Measurements from ENCODE around the gene CCDC30. TPM values are rescaled to one million over a fixed set of nuclear protein-coding genes. Genes with fewer than 3 reads are reported as not detected.
A peak's percentile ranks its signal among the peaks of the same experiment; 100 is the strongest.
"Not testable (repeated sequence)": the region's sequence is repeated elsewhere in the genome, so short reads cannot be mapped to it uniquely, and the experiment has no call there.

CCDC30 gene
- total and polyA plus RNA-seq, 4 donors: 12.0 to 19.1 (median 15.9) TPM

- no peak for DNase-seq (ENCODE audit: low read depth in 4 of 6, low spot score in 6 of 6)
Measured at GRCh38 chr1:42469727-42470126, 6.6 kb downstream of the CCDC30 start.

DNA sequence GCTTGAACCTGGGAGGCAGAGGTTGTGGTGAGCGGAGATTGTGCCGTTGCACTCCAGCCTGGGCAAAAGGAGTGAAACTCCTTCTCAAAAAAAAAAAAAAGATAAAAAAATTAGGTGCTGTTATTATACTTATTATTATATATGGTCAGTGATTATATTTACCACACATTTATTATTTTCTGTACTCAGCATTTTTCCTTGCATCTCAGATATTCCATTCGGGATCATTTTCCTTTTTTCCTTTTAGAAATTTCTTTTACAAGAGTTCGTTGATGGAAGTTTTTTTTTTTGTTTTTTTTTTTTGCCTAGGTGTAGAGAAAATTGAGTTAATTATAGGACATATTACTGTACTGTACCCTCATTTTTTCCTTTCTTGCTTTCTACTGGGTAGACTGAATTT, 13.5 kb downstream of the CCDC30 start:
- WGBS (ENCODE audit: insufficient coverage): no CpG with 5 or more reads among the region's 4 CpGs

More at GRCh38 chr1:42469727-42470126, 6.6 kb downstream of the CCDC30 start:
- Histone ChIP-seq H3K4me1 (ENCODE audit: control insufficient read depth, insufficient read depth, low read length) (peaks cover 4% of the 10 kb centered on the region), H3K36me3 (ENCODE audit: control insufficient read depth, insufficient read depth, low read length) (no peaks in the 10 kb centered on the region), H3K9me3 (ENCODE audit: control insufficient read depth, insufficient read depth, low read length) (no peaks in the 10 kb centered on the region), H3K4me3 (ENCODE audit: low read depth, low read length) (no peak overlapping the region), H3K27ac (ENCODE audit: low read depth, low read length) (no peak overlapping the region), H3K27me3 (ENCODE audit: control insufficient read depth, insufficient read depth, low read length) (no peaks in the 10 kb centered on the region)
- WGBS (ENCODE audit: insufficient coverage): 100% methylated on average over 2 of the region's 2 CpGs

DNA sequence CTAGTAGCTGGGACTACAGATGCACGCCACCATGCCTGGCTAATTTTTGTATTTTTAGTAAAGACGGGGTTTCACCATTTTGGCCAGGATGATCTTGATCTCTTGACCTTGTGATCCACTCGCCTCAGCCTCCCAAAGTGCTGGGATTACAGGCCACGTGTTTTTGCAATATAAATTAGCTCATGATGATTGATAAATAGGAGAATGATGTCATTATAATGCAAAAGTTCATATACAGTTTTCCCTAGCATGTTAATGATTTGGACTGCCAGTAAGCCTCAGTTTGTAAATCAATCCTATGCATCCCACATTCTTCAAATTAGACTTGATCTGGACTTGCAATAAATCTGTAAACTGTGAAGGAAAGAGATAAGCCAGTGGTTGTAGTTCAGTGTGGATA, 14.3 kb downstream of the CCDC30 start:
- peaks cover 10% of the 10 kb centered on the region for H3K36me3 ChIP-seq (ENCODE audit: control insufficient read depth, insufficient read depth, low read length)
- WGBS (ENCODE audit: insufficient coverage): 89% methylated on average over 3 of the region's 4 CpGs
- H3K27me3 ChIP-seq (ENCODE audit: control insufficient read depth, insufficient read depth, low read length); H3K9me3 ChIP-seq (ENCODE audit: control insufficient read depth, insufficient read depth, low read length); H3K4me1 ChIP-seq (ENCODE audit: control insufficient read depth, insufficient read depth, low read length); H3K4me3 ChIP-seq (ENCODE audit: low read depth, low read length); H3K27ac ChIP-seq (ENCODE audit: low read depth, low read length); DNase-seq (ENCODE audit: low read depth in 4 of 6, low spot score in 6 of 6): not testable (repeated sequence)

More for the DNA sequence above, 13.5 kb downstream of the CCDC30 start:
- Histone ChIP-seq H3K27me3 (ENCODE audit: control insufficient read depth, insufficient read depth, low read length) (no peaks in the 10 kb centered on the region), H3K36me3 (ENCODE audit: control insufficient read depth, insufficient read depth, low read length) (peaks cover 6% of the 10 kb centered on the region), H3K4me1 (ENCODE audit: control insufficient read depth, insufficient read depth, low read length) (no peaks in the 10 kb centered on the region), H3K27ac (ENCODE audit: low read depth, low read length) (no peak overlapping the region), H3K9me3 (ENCODE audit: control insufficient read depth, insufficient read depth, low read length) (no peaks in the 10 kb centered on the region), H3K4me3 (ENCODE audit: low read depth, low read length) (no peak overlapping the region)
- no peak for DNase-seq (ENCODE audit: low read depth in 4 of 6, low spot score in 6 of 6)

DNA sequence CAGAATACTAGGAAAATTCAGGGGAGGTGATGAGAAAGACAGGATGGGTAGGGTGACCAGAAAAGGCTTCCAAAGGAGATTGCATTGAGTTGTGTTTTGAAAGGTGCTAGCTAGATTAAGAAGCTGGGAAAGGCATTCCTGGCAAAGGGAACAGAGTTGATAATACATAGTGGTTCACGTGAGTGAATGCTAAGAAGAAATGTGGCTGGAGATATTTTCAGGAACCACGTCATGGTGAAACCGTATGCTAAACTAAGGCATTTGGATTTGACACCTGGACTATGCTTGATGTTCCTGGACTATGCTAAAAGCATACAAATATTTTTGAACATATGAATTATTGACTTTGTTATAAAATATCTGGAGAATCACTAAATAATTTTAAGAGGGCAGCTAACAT, 14.7 kb downstream of the CCDC30 start:
- Histone ChIP-seq H3K36me3 (ENCODE audit: control insufficient read depth, insufficient read depth, low read length) (peaks cover 10% of the 10 kb centered on the region), H3K4me3 (ENCODE audit: low read depth, low read length) (no peak overlapping the region), H3K27ac (ENCODE audit: low read depth, low read length) (no peak overlapping the region), H3K4me1 (ENCODE audit: control insufficient read depth, insufficient read depth, low read length) (no peaks in the 10 kb centered on the region), H3K27me3 (ENCODE audit: control insufficient read depth, insufficient read depth, low read length) (no peaks in the 10 kb centered on the region), H3K9me3 (ENCODE audit: control insufficient read depth, insufficient read depth, low read length) (no peaks in the 10 kb centered on the region)
- DNase-seq (ENCODE audit: low read depth in 4 of 6, low spot score in 6 of 6): no peak
- WGBS (ENCODE audit: insufficient coverage): no CpG with 5 or more reads among the region's 3 CpGs

GRCh38 chr1:42479621-42480020, 16.5 kb downstream of the CCDC30 start:
- Histone ChIP-seq H3K4me3 (ENCODE audit: low read depth, low read length) (no peak overlapping the region), H3K4me1 (ENCODE audit: control insufficient read depth, insufficient read depth, low read length) (no peaks in the 10 kb centered on the region), H3K36me3 (ENCODE audit: control insufficient read depth, insufficient read depth, low read length) (peaks cover 10% of the 10 kb centered on the region), H3K9me3 (ENCODE audit: control insufficient read depth, insufficient read depth, low read length) (no peaks in the 10 kb centered on the region), H3K27me3 (ENCODE audit: control insufficient read depth, insufficient read depth, low read length) (no peaks in the 10 kb centered on the region), H3K27ac (ENCODE audit: low read depth, low read length) (no peak overlapping the region)
- WGBS (ENCODE audit: insufficient coverage): 46% methylated on average over 2 of the region's 4 CpGs
- peak in 1 of 6 donors; percentile 57 for DNase-seq (ENCODE audit: low read depth in 4 of 6, low spot score in 6 of 6)

GRCh38 chr1:42480921-42481320, 17.8 kb downstream of the CCDC30 start:
- no peak overlapping the region for H3K27ac ChIP-seq (ENCODE audit: low read depth, low read length)
- peaks cover 10% of the 10 kb centered on the region for H3K36me3 ChIP-seq (ENCODE audit: control insufficient read depth, insufficient read depth, low read length)
- no CpG with 5 or more reads among the region's 1 CpG for WGBS (ENCODE audit: insufficient coverage)
- no peaks in the 10 kb centered on the region for H3K9me3 ChIP-seq (ENCODE audit: control insufficient read depth, insufficient read depth, low read length)
- no peaks in the 10 kb centered on the region for H3K4me1 ChIP-seq (ENCODE audit: control insufficient read depth, insufficient read depth, low read length)
- DNase-seq (ENCODE audit: low read depth in 4 of 6, low spot score in 6 of 6): no peak
- H3K4me3 ChIP-seq (ENCODE audit: low read depth, low read length): no peak overlapping the region
- H3K27me3 ChIP-seq (ENCODE audit: control insufficient read depth, insufficient read depth, low read length): no peaks in the 10 kb centered on the region

- Histone ChIP-seq H3K27ac (ENCODE audit: low read depth, low read length) (no peak overlapping the region), H3K9me3 (ENCODE audit: control insufficient read depth, insufficient read depth, low read length) (no peaks in the 10 kb centered on the region), H3K4me3 (ENCODE audit: low read depth, low read length) (no peak overlapping the region), H3K4me1 (ENCODE audit: control insufficient read depth, insufficient read depth, low read length) (no peaks in the 10 kb centered on the region), H3K36me3 (ENCODE audit: control insufficient read depth, insufficient read depth, low read length) (peaks cover 10% of the 10 kb centered on the region), H3K27me3 (ENCODE audit: control insufficient read depth, insufficient read depth, low read length) (no peaks in the 10 kb centered on the region)
- no CpG with 5 or more reads among the region's 2 CpGs for WGBS (ENCODE audit: insufficient coverage)
- no peak for DNase-seq (ENCODE audit: low read depth in 4 of 6, low spot score in 6 of 6)
Measured at GRCh38 chr1:42482635-42483153, 19.6 kb downstream of the CCDC30 start.

DNA sequence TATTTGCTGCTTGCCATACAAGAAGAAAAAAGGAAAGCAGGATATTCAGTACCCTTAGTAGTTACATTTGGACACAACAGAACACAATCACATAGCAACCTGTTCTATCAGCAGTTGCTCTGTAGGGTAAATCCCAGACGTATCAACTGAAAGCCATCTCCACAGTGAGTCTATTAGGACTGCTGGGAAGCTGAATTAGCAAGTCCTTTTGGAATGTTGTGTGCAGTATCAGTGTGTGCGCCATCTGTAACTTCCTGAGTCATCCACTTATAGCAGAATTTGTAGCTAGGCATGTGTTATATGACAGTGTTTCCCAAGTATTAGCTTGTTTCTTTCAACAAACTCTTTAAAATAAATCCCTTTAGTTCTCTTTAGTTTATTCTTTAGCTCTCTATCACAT, 21.3 kb downstream of the CCDC30 start:
- peak in 1 of 6 donors; percentile 31 for DNase-seq (ENCODE audit: low read depth in 4 of 6, low spot score in 6 of 6)
- WGBS (ENCODE audit: insufficient coverage): no CpG with 5 or more reads among the region's 2 CpGs
- Histone ChIP-seq H3K9me3 (ENCODE audit: control insufficient read depth, insufficient read depth, low read length) (no peaks in the 10 kb centered on the region), H3K27me3 (ENCODE audit: control insufficient read depth, insufficient read depth, low read length) (no peaks in the 10 kb centered on the region), H3K4me1 (ENCODE audit: control insufficient read depth, insufficient read depth, low read length) (no peaks in the 10 kb centered on the region), H3K4me3 (ENCODE audit: low read depth, low read length) (no peak overlapping the region), H3K36me3 (ENCODE audit: control insufficient read depth, insufficient read depth, low read length) (peaks cover 10% of the 10 kb centered on the region), H3K27ac (ENCODE audit: low read depth, low read length) (no peak overlapping the region)

DNA sequence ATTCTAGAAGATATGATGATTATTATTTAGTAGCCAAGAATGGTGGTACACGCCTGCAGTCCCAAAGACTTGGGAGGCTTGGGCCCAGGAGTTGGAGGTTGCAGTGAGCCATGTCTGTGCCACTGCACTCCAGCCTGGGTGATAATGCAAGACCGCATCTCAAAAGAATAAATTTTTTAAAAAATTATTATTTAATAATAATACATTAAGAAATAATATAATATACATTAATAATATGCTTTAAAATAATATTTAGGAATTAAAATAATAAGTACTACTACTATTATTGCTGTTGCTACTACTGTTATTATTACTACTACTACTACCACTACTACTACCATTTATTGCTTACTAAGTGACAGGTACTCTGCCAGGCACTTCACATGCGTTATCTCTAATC, 27.2 kb downstream of the CCDC30 start:
- H3K4me1 ChIP-seq (ENCODE audit: control insufficient read depth, insufficient read depth, low read length): no peaks in the 10 kb centered on the region
- H3K27ac ChIP-seq (ENCODE audit: low read depth, low read length): no peak overlapping the region
- no peaks in the 10 kb centered on the region for H3K27me3 ChIP-seq (ENCODE audit: control insufficient read depth, insufficient read depth, low read length)
- DNase-seq (ENCODE audit: low read depth in 4 of 6, low spot score in 6 of 6): no peak
- no peaks in the 10 kb centered on the region for H3K36me3 ChIP-seq (ENCODE audit: control insufficient read depth, insufficient read depth, low read length)
- H3K9me3 ChIP-seq (ENCODE audit: control insufficient read depth, insufficient read depth, low read length): no peaks in the 10 kb centered on the region
- H3K4me3 ChIP-seq (ENCODE audit: low read depth, low read length): no peak overlapping the region
- 80% methylated on average over 1 of the region's 3 CpGs for WGBS (ENCODE audit: insufficient coverage)

DNA sequence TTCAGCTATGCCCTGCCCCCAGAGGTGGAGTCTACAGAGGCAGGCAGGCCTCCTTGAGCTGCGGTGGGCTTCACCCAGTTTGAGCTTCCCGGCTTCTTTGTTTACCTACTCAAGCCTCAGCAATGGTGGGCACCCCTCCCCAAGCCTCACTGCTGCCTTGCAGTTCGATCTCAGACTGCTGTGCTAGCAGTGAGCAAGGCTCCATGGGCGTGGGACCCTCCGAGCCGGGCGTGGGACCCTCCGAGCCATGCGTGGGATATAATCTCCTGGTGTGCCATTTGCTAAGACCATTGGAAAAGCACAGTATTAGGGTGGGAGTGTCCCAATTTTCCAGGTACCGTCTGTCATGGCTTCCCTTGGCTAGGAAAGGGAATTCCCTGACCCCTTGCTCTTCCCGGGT, 38.9 kb downstream of the CCDC30 start:
- WGBS (ENCODE audit: insufficient coverage): 93% methylated on average over 11 of the region's 11 CpGs
- not testable (repeated sequence) for H3K27me3 ChIP-seq (ENCODE audit: control insufficient read depth, insufficient read depth, low read length); H3K27ac ChIP-seq (ENCODE audit: low read depth, low read length); DNase-seq (ENCODE audit: low read depth in 4 of 6, low spot score in 6 of 6); H3K9me3 ChIP-seq (ENCODE audit: control insufficient read depth, insufficient read depth, low read length); H3K4me1 ChIP-seq (ENCODE audit: control insufficient read depth, insufficient read depth, low read length); H3K4me3 ChIP-seq (ENCODE audit: low read depth, low read length)
- peaks cover 13% of the 10 kb centered on the region for H3K36me3 ChIP-seq (ENCODE audit: control insufficient read depth, insufficient read depth, low read length)
